Mucosa of rectum (tissue), 2 donors: Measurements from ENCODE around the gene CMTM2.
"Not testable (repeated sequence)": the region's sequence is repeated elsewhere in the genome, so short reads cannot be mapped to it uniquely, and the experiment has no call there.

Experiments used
- H3K27ac ChIP-seq, 2 donors: one replicate each; pipeline ENCODE4 v1.7.0; 2013; ENCODE audit warnings: inconsistent platforms in 2 of 2, low read depth in 2 of 2, low read length in 2 of 2
- H3K27me3 ChIP-seq, 2 donors: one replicate each; pipeline ENCODE4 v1.7.0; 2013; ENCODE audit warnings: low read length in 2 of 2; ENCODE audit not compliant: control insufficient read depth in 2 of 2, insufficient read depth in 2 of 2
- H3K36me3 ChIP-seq, 2 donors: one replicate each; pipeline ENCODE4 v1.7.0; 2013; ENCODE audit warnings: low read length in 2 of 2; ENCODE audit not compliant: control insufficient read depth in 2 of 2, insufficient read depth in 2 of 2
- H3K4me1 ChIP-seq, 2 donors: one replicate each; pipeline ENCODE4 v1.7.0; 2013; ENCODE audit warnings: low read length in 2 of 2, mild to moderate bottlenecking in 1 of 2; ENCODE audit not compliant: control insufficient read depth in 2 of 2, insufficient read depth in 2 of 2
- H3K4me3 ChIP-seq, 2 donors: one replicate each; pipeline ENCODE4 v1.7.0; 2013; ENCODE audit warnings: low read length in 2 of 2
- H3K9ac ChIP-seq, 2 donors: one replicate each; pipeline ENCODE4 v1.7.0; 2013; ENCODE audit warnings: low read length in 2 of 2, low read depth in 1 of 2, mild to moderate bottlenecking in 1 of 2
- H3K9me3 ChIP-seq, 2 donors: one replicate each; pipeline ENCODE4 v1.7.0; 2013; ENCODE audit warnings: low read length in 2 of 2; ENCODE audit not compliant: control insufficient read depth in 2 of 2
- donor health status: healthy.
- donor health status: Normal muscosa, but diverticular disease.

The CMTM2 gene

DNA sequence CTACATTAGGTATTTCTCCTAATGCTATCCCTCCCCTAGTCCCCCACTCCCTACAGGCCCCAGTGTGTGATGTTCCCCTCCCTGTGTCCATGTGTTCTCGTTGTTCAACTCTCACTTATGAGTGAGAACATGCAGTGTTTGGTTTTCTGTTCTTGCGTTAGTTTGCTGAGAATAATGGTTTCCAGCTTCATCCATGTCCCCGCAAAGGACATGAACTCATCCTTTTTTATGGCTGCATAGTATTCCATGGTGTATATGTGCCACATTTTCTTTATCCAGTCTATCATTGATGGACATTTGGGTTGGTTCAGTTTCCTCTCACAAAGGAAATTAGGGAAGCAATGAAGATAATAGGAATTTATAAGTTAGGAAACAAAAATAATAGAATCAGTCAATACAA, 12.0 kb upstream of the CMTM2 start:
- H3K27ac ChIP-seq, H3K9me3 ChIP-seq, H3K4me3 ChIP-seq, H3K27me3 ChIP-seq, H3K4me1 ChIP-seq, H3K9ac ChIP-seq: not testable (repeated sequence)
- H3K36me3 ChIP-seq = peaks cover 13 to 16% of the 10 kb centered on the region in 2 donors

- peaks cover 13% of the 10 kb centered on the region in 2 donors for H3K36me3 ChIP-seq
- H3K27ac ChIP-seq = no peak overlapping the region
- no peak overlapping the region for H3K9ac ChIP-seq
- H3K9me3 ChIP-seq = no peaks in the 10 kb centered on the region
- peaks cover 0 to 5% of the 10 kb centered on the region in 2 donors for H3K4me1 ChIP-seq
- no peak overlapping the region for H3K4me3 ChIP-seq
- H3K27me3 ChIP-seq = no peaks in the 10 kb centered on the region
Measured at GRCh38 chr16:66568355-66568754, 10.9 kb upstream of the CMTM2 start.

DNA sequence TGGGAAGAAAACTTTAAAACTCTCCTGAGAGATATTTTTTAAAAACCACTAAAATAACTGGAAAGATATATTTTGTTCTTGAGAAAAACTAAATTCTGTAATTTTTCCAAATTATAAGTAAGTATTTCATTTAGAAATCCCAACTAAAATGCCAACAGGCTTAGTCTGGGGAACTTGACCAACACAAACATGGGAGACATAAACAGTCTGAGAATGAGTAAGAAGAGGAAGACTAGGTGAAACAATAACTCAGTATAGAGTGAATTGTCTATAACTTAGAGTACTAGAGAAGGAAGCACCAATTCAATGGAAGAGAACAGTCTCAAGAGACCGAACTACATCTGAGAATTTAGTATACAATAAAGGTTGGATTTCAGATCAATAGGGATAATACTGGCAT, 10.1 kb upstream of the CMTM2 start:
- Histone ChIP-seq H3K9me3 (no peaks in the 10 kb centered on the region), H3K27ac (no peak overlapping the region)

DNA sequence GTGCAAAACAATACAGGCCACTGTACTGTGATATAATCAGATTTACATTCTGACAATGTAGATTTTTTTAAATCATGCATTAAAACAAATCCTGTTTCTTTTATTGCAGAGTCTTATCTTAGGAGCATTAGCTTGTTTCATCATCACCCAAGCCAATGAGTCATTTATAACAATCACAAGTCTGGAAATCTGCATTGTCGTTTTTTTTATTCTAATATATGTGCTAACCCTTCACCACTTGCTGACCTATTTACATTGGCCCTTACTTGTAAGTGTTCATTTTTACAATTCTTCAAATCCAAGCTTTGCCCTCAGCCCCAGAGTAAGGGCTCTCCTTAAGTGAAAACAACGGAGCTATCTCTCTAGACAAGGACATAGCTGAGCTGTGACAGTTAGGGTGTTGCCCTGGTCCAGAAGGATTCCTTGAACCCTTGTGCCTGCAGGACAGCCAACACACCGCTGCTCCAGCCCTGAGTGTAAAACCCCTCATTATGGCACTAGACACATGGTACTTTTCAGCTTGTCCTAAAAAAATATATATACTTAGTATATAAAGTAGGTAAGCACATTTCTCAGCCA, 9.3 kb upstream of the CMTM2 start:
- Histone ChIP-seq H3K27ac (no peak overlapping the region), H3K9me3 (no peaks in the 10 kb centered on the region), H3K36me3 (peaks cover 7 to 10% of the 10 kb centered on the region in 2 donors)

More for the DNA sequence above, 10.1 kb upstream of the CMTM2 start:
- Histone ChIP-seq H3K4me1 (peaks cover 0 to 5% of the 10 kb centered on the region in 2 donors), H3K4me3 (no peak overlapping the region), H3K9ac (no peak overlapping the region), H3K36me3 (peaks cover 10 to 13% of the 10 kb centered on the region in 2 donors), H3K27me3 (no peaks in the 10 kb centered on the region)

GRCh38 chr16:66572356-66572755, 6.9 kb upstream of the CMTM2 start:
- Histone ChIP-seq H3K9ac (no peak overlapping the region), H3K4me1 (peaks cover 0 to 3% of the 10 kb centered on the region in 2 donors), H3K27ac (no peak overlapping the region), H3K36me3 (no peaks in the 10 kb centered on the region), H3K4me3 (no peak overlapping the region), H3K27me3 (no peaks in the 10 kb centered on the region), H3K9me3 (no peaks in the 10 kb centered on the region)

More for the DNA sequence above, 9.3 kb upstream of the CMTM2 start:
- Histone ChIP-seq H3K4me1 (peaks cover 0 to 3% of the 10 kb centered on the region in 2 donors), H3K4me3 (no peak overlapping the region), H3K9ac (no peak overlapping the region), H3K27me3 (no peaks in the 10 kb centered on the region)

DNA sequence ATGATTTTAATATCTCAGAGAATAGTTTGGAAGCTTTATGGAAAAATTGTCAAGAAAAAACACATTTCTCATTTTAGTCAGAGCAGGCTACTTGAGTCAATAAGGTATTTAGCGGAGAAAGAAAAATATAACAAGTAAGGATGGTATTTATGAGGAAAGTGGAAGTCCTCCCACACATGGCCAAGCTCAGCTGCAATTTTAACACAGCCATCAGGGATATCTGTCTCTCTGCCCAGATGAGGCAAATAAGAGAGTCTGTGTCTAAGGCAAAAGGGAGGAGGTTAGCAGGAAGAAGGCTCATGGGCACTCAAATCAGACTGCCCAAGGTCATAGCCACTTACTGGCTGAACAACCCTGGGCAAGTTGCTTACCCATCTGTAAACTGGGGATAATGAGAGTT, 5.2 kb upstream of the CMTM2 start:
- no peak overlapping the region for H3K27ac ChIP-seq
- no peaks in the 10 kb centered on the region for H3K9me3 ChIP-seq
- peaks cover 3 to 4% of the 10 kb centered on the region in 2 donors for H3K4me1 ChIP-seq
- H3K27me3 ChIP-seq = peaks cover 8 to 11% of the 10 kb centered on the region in 2 donors
- no peaks in the 10 kb centered on the region for H3K36me3 ChIP-seq
- no peak overlapping the region for H3K9ac ChIP-seq
- no peak overlapping the region for H3K4me3 ChIP-seq

DNA sequence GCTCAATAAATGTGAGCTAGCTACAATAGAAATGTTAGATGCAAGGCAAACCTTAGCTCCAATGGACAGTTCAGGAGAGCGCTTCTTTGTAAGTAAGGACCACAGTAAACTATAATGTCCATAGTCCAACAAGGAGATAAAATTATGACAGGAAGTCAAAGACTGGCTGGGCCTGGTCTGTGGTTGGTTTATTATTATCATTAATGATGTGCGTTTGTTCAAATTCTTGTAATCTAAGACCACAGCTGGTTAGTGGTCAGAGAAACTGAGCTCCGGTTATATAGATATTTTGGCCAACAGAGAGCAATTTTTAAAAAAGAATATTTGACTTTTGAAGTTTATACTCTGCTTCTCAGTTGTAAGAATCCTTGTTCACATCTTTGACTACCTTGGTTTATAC, 4.7 kb upstream of the CMTM2 start:
- Histone ChIP-seq H3K9ac (no peak overlapping the region), H3K27me3 (peaks cover 8 to 16% of the 10 kb centered on the region in 2 donors), H3K27ac (no peak overlapping the region), H3K9me3 (no peaks in the 10 kb centered on the region), H3K36me3 (no peaks in the 10 kb centered on the region), H3K4me3 (no peak overlapping the region), H3K4me1 (peaks cover 4 to 5% of the 10 kb centered on the region in 2 donors)

DNA sequence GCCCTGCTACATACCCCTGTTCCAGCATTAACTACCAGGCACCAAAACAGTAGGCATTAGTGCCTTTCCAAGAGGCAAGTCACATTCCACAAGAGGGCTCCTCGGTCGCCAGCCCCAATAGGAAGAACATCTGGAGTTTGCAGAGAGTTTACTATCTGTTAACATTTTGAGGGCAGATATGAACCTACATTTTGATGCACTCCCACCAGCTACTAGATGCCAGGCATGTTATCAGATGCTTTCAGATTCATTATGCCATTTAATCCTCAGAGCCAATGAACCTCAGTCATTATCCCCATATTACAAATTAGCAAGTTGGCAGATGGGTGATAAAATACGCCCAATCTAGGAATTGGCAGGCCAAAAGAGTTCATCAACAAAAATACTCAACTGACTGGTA, 4.2 kb upstream of the CMTM2 start:
- no peak overlapping the region for H3K9ac ChIP-seq
- no peaks in the 10 kb centered on the region for H3K36me3 ChIP-seq
- peaks cover 8 to 16% of the 10 kb centered on the region in 2 donors for H3K27me3 ChIP-seq
- no peak overlapping the region for H3K4me3 ChIP-seq
- H3K4me1 ChIP-seq = peaks cover 3 to 4% of the 10 kb centered on the region in 2 donors
- H3K27ac ChIP-seq = no peak overlapping the region
- no peaks in the 10 kb centered on the region for H3K9me3 ChIP-seq

DNA sequence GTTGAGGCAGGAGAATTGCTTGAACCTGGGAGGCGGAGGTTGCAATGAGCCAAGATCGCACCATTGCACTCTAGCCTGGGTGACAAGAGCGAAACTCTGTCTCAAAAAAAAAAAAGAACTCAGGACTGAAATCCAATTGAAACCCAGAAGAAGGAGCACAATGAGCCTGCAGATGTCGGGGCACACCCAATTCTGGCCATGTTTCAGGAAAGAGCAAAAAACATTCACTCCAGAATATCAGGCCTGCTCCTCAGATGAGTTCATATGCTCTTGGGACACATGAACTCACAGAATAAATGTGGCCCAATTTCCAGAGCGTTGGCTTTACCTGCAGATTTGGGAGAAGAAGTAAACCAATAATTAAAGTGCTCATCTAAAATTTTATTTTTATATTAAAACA, 3.0 kb upstream of the CMTM2 start:
- Histone ChIP-seq H3K4me3 (no peak overlapping the region), H3K27ac (no peak overlapping the region), H3K9me3 (no peaks in the 10 kb centered on the region), H3K27me3 (peaks cover 8 to 16% of the 10 kb centered on the region in 2 donors), H3K36me3 (no peaks in the 10 kb centered on the region), H3K9ac (no peak overlapping the region), H3K4me1 (peaks cover 2 to 4% of the 10 kb centered on the region in 2 donors)

- H3K9me3 ChIP-seq = no peaks in the 10 kb centered on the region
- H3K4me1 ChIP-seq = peaks cover 2 to 4% of the 10 kb centered on the region in 2 donors
- H3K9ac ChIP-seq = no peak overlapping the region
- H3K4me3 ChIP-seq = no peak overlapping the region
- H3K27ac ChIP-seq = no peak overlapping the region
- peaks cover 8 to 16% of the 10 kb centered on the region in 2 donors for H3K27me3 ChIP-seq
- H3K36me3 ChIP-seq = no peaks in the 10 kb centered on the region
Measured at GRCh38 chr16:66580605-66581209, 1.4 kb downstream of the CMTM2 start.
